Neural progenitor cell (in vitro differentiated cells): Measurements from ENCODE around the gene TMEM14A.

Experiments used
- CTCF ChIP-seq: fragments of 200-600 bp; sonication (generic); IDR thresholded peaks from 2 replicates; pipeline ENCODE4 v1.5.1; 2017; ENCODE audit warnings: antibody characterized with exemption, mild to moderate bottlenecking
- EZH2 ChIP-seq: fragments of 200-600 bp; sonication (generic); IDR thresholded peaks from 2 replicates; pipeline ENCODE4 v1.6.1; 2017; ENCODE audit warnings: antibody characterized with exemption, mild to moderate bottlenecking, moderate library complexity

- TF ChIP-seq CTCF (no peak), EZH2 (no peak)
Measured at GRCh38 chr6:52636830-52637229, 34.1 kb upstream of the TMEM14A start.
